OCI-LY7 (cell line): ENCODE measurements around the gene GJB6.

Experiments used
- EZH2phosphoT487 ChIP-seq: fragments of 200-600 bp; sonication (generic); IDR thresholded peaks from 2 replicates; pipeline ENCODE4 v1.6.1; 2018; ENCODE audit warnings: low read depth, borderline replicate concordance, mild to moderate bottlenecking, mixed run types, antibody characterized with exemption, low read length, moderate library complexity, mixed read lengths
- TF ChIP-seq, protein P1 (sequence below): fragments of 200-600 bp; sonication (generic); conservative IDR thresholded peaks from 2 replicates; pipeline ENCODE4 v1.5.1; 2014; ENCODE audit warnings: mild to moderate bottlenecking, antibody characterized with exemption, low read length, moderate library complexity, mixed read lengths

DNA sequence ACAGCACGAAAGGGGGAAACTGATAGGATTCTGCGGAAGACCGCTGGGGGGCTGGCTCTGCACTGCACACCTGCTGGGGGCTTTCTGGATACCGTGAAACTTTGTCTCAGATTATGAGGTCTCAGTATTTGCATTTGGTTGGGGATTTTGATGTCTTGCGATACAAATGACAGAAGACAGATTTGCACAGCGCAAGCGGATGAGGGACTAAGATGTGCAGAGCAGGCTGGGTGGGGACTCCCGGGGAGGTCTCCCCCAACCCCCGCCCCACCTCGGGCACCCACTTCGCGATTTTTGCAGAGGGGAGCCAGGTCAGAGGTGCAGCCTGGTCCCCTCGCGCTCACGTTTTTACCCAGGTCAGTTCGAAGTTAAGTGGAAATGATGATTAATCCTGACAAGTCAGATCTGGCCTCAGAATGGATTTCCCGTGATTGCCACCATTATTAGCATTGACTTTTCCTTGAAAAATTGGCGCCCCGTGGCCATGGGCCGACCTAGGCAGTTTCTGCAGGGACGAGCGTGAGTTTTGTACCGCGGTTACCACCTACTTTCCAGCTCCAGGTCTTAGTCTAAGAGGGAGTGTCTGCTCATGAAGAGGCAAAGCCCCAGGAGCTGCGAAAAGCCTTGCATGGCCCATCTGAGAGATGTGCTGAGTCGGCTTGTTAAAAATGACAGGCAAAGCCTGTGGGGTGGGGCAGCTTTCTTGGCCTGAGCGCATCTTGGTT, 38.0 kb downstream of the GJB6 start:
- TF ChIP-seq, protein P1, sequence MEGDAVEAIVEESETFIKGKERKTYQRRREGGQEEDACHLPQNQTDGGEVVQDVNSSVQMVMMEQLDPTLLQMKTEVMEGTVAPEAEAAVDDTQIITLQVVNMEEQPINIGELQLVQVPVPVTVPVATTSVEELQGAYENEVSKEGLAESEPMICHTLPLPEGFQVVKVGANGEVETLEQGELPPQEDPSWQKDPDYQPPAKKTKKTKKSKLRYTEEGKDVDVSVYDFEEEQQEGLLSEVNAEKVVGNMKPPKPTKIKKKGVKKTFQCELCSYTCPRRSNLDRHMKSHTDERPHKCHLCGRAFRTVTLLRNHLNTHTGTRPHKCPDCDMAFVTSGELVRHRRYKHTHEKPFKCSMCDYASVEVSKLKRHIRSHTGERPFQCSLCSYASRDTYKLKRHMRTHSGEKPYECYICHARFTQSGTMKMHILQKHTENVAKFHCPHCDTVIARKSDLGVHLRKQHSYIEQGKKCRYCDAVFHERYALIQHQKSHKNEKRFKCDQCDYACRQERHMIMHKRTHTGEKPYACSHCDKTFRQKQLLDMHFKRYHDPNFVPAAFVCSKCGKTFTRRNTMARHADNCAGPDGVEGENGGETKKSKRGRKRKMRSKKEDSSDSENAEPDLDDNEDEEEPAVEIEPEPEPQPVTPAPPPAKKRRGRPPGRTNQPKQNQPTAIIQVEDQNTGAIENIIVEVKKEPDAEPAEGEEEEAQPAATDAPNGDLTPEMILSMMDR: no peak
- no peak for TF ChIP-seq EZH2phosphoT487
